GM18526 (cell line): Measurements from ENCODE around the gene COMMD6.

Source experiments
- POLR2A ChIP-seq: IDR thresholded peaks from 3 replicates; pipeline ENCODE4 v1.6.1; 2011; ENCODE audit not compliant: insufficient read length; ENCODE audit errors: extremely low read depth

COMMD6 gene

DNA sequence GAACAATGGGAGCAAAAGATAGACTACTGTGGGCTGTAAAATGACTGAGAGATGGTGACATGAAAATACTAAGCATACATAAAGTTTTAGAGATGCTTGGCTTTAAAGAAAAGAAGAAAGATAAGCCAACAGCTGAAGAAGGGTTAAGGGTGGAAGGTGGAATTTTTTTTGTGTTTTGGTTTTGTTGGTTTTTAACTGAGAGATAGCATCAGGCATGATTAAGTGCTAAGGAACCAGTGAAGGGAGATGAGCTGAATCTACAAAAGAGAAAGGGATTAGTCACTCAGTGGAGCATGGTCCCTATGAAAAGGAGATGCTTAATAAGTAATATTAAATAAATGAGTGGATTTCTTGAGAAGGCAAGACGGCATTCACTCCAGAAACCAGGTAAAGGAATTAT is 43.1 kb downstream of the COMMD6 start:
- TF ChIP-seq POLR2A, result no peak

DNA sequence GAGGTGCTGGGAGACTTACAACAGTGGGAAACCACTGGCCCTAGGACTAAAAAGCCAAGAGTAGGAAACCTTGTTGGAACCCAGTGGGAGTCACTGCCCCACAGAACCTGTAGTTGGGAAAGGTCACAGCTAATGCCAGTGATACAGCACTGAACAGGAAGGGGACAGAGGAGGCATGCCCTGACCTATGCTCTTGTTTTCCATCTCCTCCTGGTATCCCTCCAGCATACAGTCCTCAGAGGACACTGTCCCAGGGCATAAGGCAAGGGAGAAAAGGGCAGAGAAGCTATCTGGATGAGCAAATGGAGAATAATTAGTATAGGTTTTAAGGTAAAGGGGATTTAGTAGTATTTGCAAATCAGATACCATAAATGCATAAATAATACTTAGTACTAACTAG is 44.5 kb downstream of the COMMD6 start:
- no peak for TF ChIP-seq POLR2A

DNA sequence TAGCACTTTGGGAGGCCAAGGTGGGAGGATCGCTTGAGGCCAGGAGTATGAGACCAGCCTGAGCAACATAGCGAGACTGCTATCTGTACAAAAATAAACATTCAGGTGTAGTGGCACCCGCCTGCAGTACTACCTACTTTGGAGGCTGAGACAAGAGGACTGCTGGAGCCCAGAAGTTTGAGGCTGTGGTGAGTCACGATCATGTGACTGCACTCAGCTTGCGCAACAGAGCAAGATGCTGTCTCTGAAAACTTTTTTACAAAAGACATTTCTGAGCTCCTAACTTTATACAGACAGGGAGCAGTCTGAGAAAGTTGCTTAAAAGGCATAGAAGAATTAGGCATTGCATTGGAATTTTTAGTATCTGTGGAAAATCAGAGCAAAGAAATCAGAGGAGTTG is 45.3 kb downstream of the COMMD6 start:
- TF ChIP-seq POLR2A, result no peak

DNA sequence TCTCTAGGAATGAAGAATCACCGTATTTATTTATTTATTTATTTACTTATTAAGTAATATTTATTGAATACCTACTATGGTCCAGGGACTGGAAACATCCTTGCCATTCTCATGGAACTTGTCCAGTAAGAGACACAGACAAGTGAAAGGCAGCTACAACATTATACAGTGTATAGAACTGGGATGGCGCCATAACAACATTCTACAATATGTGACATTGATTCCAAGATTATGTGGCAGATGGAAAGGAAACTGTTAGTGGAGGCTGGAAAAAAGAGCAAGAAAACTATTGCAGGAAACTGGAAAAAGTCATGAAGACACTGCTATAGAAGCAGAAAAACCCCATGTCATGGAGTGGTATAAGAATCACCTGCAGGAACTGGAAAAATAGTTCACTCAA is 46.3 kb downstream of the COMMD6 start:
- no peak for TF ChIP-seq POLR2A

DNA sequence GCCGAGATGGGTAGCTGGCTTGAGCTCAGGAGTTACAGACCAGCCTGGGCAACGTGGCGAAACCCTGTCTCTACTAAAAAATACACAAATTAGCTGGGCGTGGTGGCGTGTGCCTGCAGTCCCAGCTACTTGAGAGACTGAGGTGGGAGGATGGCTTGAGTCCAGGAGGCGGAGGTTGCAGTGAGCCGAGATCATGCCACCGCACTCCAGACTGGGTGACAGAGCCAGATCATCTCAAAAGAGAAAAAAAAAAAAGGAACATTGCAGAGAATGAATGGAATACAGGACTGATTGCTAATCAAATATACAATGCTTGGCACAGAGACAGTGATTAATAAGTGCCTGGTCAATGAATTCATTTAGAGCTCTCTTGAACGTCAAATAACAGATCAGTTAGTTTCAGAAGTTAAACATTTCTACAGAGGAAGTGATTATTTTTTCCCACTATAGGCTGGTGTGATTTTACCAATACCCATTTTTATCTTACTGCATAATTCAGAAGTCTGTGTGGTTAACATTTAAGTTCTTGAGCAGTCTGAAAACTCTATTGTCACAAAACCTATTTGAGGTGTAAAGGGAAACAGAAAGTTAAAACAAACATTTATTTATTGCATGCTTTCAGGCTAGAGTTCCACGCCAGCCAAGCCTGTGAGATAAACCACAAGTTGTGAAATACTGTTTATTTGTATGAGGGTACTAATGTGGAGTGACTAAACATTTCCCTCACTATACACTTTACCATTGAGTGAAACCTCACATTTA is 48.0 kb downstream of the COMMD6 start:
- no peak for TF ChIP-seq POLR2A

DNA sequence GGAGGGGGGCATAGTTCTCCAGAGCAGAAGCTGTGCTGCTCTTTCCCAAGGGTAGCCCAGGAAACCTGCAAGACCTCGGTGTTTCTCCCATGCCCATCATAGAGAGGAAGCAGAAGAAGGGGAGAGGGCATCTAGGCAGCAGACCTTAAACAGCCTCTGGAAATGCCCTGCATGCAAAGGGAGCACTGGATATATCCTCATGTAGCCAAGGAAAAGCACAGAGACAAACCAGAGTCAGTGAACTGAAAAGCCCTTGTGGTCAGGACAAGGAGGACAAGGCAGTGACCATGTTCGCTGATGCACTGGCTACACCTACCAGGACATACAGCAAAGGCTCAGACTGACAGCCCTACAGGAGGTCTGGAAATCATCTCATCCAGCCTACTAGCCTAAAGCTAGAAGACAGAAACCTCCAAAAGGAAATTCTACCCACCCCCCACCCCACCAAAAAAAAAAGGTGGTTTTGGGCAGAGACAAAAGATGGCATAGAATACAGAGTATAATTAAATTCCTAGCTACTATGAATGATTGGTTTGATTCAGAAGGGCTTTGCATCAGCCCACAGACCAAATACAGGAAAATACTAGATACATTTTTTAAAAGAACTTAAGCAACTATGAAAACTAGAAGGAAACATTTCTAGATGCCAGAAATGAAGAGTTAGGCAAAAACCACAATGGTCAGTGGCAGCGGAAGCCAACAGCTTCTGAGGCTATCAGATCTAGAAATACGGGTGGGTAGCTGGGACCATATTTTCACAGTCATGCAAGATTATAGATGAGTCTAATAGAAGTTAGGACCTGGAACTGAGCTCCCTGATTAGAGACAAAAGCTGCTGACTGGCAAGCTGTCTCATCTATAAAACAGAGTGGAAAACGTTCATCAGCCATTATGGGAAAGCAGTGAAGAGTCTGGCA is 51.2 kb downstream of the COMMD6 start:
- TF ChIP-seq POLR2A, result no peak

DNA sequence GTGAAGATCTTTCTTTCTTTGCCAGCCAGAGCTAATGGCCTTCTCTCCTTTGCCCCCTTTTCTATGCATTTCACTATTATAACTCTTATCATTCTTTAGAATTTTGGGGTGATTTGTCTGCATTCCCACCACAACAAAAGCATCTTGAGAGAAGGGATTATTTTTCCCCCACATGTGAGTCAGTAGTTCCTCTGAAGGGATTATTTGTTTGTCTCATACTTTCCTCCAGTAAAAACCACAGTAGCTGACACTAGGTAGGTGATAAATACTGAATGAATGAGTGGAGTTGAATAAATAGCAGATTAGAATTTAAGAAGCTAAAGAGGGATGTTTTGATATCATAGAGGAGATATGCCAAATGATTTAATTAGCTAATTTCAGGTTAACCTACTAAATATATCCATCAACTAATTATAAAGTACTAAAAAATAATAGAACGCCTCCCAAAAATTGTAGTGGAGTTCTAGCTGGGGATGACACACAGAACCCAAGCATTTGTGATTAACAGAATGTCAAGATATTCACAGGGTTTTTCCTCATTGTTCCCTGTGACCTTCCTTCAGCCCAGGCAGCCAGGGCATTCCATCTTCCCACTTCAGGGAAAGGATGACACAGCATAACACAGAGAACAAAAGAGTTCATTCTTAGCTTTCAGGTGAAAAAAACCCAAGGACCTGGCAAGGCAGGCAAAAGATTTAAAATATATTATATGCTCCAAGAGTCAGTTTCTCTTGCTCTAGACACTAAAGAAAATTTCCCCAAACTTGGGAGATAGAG is 52.2 kb downstream of the COMMD6 start:
- TF ChIP-seq POLR2A, result no peak

DNA sequence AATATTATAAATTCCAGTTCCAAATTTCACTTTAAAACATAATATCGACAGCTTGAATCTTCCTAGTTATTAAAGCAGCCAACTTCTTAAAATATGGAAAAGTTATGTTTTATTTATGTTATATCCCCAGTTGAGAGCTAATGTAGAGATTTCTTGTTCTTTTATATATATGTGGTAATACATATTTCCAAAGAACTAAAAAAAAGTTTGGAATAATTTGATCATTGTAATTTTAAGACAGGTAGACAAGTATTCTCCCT is 54.9 kb downstream of the COMMD6 start:
- TF ChIP-seq POLR2A, result no peak

DNA sequence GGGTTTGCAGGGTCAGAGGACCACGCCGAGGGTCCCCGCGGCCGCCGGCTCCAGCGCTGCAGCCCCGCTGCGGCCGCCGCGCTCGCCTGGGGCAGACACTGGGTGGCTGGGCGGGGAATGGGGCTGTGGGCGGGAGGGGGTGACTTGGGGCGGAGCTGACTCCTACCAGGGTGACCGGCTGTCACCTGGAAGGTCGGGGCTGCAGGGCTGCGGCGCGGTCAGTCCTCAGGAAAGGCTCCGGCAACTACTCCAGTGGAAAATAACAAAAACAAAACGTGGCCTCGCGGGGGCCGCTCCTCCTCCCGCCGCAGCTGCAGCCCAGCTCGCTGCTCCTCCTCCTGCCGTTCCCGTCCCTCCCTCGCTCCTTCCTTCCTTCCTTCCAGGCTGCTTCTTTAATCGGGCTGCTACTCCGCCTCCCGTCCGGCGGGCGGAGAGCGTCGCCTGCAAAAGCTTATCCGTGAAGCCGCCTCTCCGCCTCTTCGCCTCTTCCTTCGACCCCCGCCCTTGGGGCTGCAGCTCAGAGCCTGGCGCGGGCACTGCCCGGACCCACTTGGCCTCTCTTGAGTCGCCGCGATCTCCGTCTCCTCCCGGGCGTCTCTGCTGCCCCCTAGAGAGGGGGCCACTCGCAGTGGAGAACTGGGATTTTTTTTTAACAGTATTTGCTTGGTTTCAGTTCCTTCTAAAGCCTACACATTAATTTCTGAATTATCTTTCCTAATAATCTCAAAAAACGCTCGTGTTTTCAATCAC is 55.4 kb downstream of the COMMD6 start, which contains the start of gene TBC1D4:
Gene TBC1D4, minus strand, starts transcription at position 100 of the 750 bp plus-strand sequence. CDS start 402 bp downstream, outside the sequence.
- TF ChIP-seq POLR2A, result no peak

DNA sequence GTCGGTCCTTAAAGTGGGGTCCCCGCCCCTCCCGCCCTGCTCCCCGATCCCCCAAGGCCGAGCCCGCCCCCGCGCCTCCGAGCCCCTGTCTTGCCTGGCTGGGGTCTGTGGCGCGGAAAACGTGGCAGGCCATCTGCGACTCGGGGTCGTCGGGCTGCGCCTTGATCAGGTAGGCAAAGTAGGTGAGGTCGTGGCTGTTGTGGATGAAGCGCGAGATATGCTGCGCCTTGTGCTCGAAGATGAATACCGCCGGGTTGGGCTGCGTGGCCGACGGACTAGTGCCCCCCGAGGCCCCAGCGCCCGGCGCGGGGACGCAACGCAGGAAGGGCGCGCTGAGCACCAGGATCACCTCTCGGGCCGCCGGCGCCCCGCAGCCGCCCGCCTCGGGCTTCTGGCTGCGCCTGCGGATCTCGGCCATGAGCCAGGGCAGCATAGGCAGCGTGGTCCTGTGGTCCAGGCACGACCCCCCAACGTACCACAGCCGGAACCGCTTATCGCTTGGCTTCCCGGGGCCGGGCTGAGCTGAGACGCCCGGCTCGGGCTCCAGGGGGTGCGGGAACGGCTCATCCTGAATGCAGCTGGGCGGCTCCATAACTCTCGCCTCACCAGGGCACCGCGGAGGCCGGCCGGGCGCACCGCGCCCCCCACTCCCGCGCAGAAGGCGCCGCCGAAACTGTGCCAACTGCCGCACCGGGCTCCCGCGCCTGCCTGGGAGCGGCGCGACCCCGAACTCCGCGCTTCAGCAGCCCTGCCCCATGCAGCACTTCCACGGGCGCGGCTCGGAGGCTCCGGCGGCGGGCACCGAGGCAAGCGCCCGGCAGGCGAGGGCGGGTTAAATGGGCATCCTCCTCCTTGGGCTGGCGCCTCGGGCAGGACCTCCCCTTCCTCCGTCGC is 56.2 kb downstream of the COMMD6 start:
- TF ChIP-seq POLR2A, result no peak

DNA sequence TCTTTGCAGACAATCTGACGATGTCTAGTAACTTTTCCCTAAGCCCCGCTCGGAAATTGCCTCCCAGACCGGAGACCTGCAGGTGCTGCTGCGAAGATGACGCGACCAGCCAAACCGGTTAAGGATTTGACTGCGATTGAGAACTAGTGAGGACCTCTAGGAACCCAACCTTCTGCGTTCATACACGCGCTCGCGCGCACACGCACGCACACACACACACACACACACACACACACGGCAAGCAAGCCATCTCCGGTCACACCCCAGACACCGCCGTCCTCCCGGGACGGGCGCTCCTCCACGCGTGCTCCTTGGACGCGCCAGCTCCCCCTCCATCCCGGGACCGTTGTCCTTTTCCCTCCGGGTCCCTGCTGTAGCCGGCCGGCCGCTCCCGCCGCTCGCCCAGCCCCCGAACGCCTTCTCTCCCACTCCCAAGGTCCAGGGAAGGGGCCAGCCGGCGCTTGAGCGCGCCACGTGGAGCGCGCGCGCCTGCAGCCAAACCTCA is 56.9 kb downstream of the COMMD6 start:
- TF ChIP-seq POLR2A, result no peak

DNA sequence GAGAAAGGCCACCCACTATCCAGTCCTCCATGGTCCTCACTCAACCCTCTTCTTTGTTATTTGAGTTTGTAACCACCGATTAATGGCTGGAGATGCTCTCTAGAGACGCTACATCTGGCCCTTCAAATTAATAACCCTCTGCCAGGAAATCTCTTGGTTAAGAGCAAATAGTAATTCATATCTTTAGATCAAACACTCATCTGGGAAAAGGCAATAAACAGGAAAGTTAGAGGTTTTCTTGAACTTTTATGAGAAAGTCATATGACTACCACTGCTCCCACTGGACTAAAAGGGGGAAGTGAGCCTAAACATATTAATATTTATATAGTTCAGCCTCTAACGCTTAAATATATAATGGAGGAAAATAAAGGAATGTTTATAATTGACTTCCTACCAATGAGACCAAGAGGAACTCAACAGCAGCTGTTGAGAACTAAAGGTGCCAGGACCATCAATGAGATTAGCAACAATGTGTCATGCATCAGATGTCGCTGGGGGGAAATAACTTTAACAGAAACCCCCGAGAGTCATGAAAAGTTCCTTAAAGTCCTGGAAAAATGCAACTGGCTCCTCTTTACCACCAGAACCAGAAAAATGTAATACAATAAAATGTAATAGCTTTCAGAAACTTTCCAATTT is 58.4 kb downstream of the COMMD6 start:
- no peak for TF ChIP-seq POLR2A

DNA sequence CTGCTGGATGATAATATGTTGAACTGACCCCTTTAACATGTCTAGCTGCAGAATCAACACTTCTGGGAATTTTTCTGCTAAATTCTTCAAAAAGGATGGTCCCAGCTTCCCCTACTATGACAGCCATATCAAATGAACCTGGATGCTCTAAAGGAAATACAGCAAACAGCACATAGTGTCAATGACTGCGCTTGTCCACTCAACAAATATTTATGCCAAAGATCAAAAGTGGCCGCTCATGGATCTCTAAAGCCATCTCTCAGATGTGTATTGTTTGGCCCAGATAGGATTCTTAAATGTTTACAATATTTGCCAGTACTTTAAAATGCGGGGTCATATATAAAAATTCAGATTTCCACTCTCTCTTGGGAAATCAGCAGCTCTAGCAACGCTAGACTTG is 59.0 kb downstream of the COMMD6 start:
- no peak for TF ChIP-seq POLR2A
